K562 (cell line): ENCODE data around the gene GPN1. TPM values are rescaled to one million over a fixed set of nuclear protein-coding genes. Genes with fewer than 3 reads are reported as not detected.

ENCODE experiments used
- CEBPG ChIP-seq, 3 experiments: fragments of 200-800 bp in 1 of 3; sonication (Bioruptor generic) in 1 of 3; sonication (generic) in 1 of 3; formaldehyde crosslinking in 1 of 3; IDR thresholded peaks in 2 of 3; conservative IDR thresholded peaks in 1 of 3; 2 replicates each; pipeline versions ENCODE4 v1.6.1 to v1.8.0; 2016 to 2022; ENCODE audit warnings: missing compliant biosample characterization in 2 of 3, missing genetic modification characterization in 2 of 3, mild to moderate bottlenecking in 1 of 3, missing genetic modification reagents in 1 of 3
- HMBOX1 ChIP-seq: sonication (generic); IDR thresholded peaks from 2 replicates; pipeline ENCODE4 v1.6.1; 2016
- KAT2B ChIP-seq: IDR thresholded peaks from one replicate; pipeline ENCODE4 v1.6.1; 2012; ENCODE audit warnings: low read depth, mild to moderate bottlenecking, control low read depth, inconsistent platforms, low read length, moderate library complexity
- MAX ChIP-seq: sonication (generic); formaldehyde crosslinking; IDR thresholded peaks from 2 replicates; pipeline ENCODE4 v1.9.0; 2022; ENCODE audit warnings: mild to moderate bottlenecking, missing genetic modification reagents
- PCBP1 ChIP-seq: fragments of 200-400 bp; formaldehyde crosslinking; IDR thresholded peaks from 2 replicates; pipeline ENCODE4 v1.6.1; 2018; ENCODE audit warnings: mild to moderate bottlenecking, low read depth, low read length; ENCODE audit not compliant: poor library complexity, severe bottlenecking
- RBBP5 ChIP-seq: fragments of 200-600 bp; sonication (generic); IDR thresholded peaks from 2 replicates; pipeline ENCODE4 v1.6.1; 2012; ENCODE audit warnings: borderline replicate concordance, mild to moderate bottlenecking, low read length, control low read depth, inconsistent platforms; ENCODE audit not compliant: insufficient read depth, poor library complexity, severe bottlenecking
- RBM15 ChIP-seq: fragments of 200-400 bp; formaldehyde crosslinking; IDR thresholded peaks from 2 replicates; pipeline ENCODE4 v1.6.1; 2018; ENCODE audit warnings: mild to moderate bottlenecking, low read length, moderate library complexity; ENCODE audit not compliant: insufficient read depth
- SIRT6 ChIP-seq: IDR thresholded peaks from one replicate; pipeline ENCODE4 v1.6.1; 2012; ENCODE audit warnings: low read depth, mild to moderate bottlenecking, control low read depth, inconsistent platforms, low read length, moderate library complexity
- TAF9B ChIP-seq: fragments of 450-650 bp; IDR thresholded peaks from 2 replicates; pipeline ENCODE4 v1.6.1; 2018; ENCODE audit warnings: mild to moderate bottlenecking; ENCODE audit not compliant: partially characterized antibody
- TBP ChIP-seq: optimal IDR thresholded peaks from 2 replicates; pipeline ENCODE3; 2011; ENCODE audit warnings: low read depth, low read length, improper control_type of control experiment
- TFE3 ChIP-seq: fragments of 450-650 bp; formaldehyde crosslinking; IDR thresholded peaks from 2 replicates; pipeline ENCODE4 v1.4.0; 2020; ENCODE audit warnings: mild to moderate bottlenecking, mixed read lengths
- THRB ChIP-seq: fragments of 450-650 bp; formaldehyde crosslinking; conservative IDR thresholded peaks from 2 replicates; pipeline ENCODE4 v1.4.0; 2022; ENCODE audit warnings: mild to moderate bottlenecking, missing genetic modification characterization
- VEZF1 ChIP-seq: fragments of 200-800 bp; sonication (Bioruptor generic); IDR thresholded peaks from 2 replicates; pipeline ENCODE4 v1.6.1; 2017; ENCODE audit warnings: missing genetic modification characterization, missing compliant biosample characterization
- YY1 ChIP-seq, 3 experiments: IDR thresholded peaks; 2 replicates each; pipeline ENCODE4 v1.6.1; 2011; ENCODE audit warnings: low read length in 2 of 3, mild to moderate bottlenecking in 2 of 3, moderate library complexity in 2 of 3, borderline replicate concordance in 1 of 3, control low read depth in 1 of 3, low read depth in 1 of 3; ENCODE audit not compliant: insufficient read depth in 3 of 3, insufficient replicate concordance in 2 of 3, control insufficient read depth in 1 of 3, insufficient read length in 1 of 3; ENCODE audit errors: extremely low read depth in 1 of 3
- ZBTB2 ChIP-seq: fragments of 450-650 bp; IDR thresholded peaks from 2 replicates; pipeline ENCODE4 v1.6.1; 2016; ENCODE audit warnings: antibody characterized with exemption
- ZNF316 ChIP-seq: fragments of 450-650 bp; IDR thresholded peaks from 2 replicates; pipeline ENCODE4 v1.6.1; 2016
- ZNF324 ChIP-seq: fragments of 250-450 bp; sonication (Bioruptor Pico); IDR thresholded peaks from 2 replicates; pipeline ENCODE4 v1.4.0; 2020; ENCODE audit warnings: mild to moderate bottlenecking
- ZNF408 ChIP-seq: fragments of 250-450 bp; sonication (Bioruptor Pico); IDR thresholded peaks from 2 replicates; pipeline ENCODE4 v1.4.0; 2020; ENCODE audit warnings: low read depth, mild to moderate bottlenecking, moderate library complexity
- polyA plus RNA-seq, 8 experiments: library from polyadenylated mRNA; depleted of rRNA in 4 of 8; stranded (reverse) in 5 of 8; unstranded in 3 of 8; fragments of >200 nt; fragmentation: Nextera tagmentation in 2 of 8; fragmentation: Illumina TruSeq in 1 of 8; extraction: Ambion mirVana in 2 of 8; extraction: Trizol in 1 of 8; gene quantifications; 2 replicates each; pipeline versions ENCODE4 v1.2.1 to v1.2.3, GENCODE V29; 2011 to 2014; ENCODE audit warnings: inconsistent platforms in 1 of 8, missing spikeins in 1 of 8
- total RNA-seq, 7 experiments: library from RNA; depleted of rRNA in 6 of 7; stranded (reverse); fragments of >200 nt in 6 of 7; fragmentation: Illumina TruSeq in 2 of 7; extraction: Trizol in 2 of 7; gene quantifications; 2 replicates each; pipeline versions ENCODE4 v1.2.1 to v1.2.3, GENCODE V29; 2011 to 2021; ENCODE audit warnings: low replicate concordance in 1 of 7

The GPN1 gene
- total and polyA plus RNA-seq, 9 of the 15 experiments (the other 6 are each of a cell fraction or from before 2014, with no cell fraction given), result 23.4 to 171 (median 48.2) TPM

- TF ChIP-seq RBM15 (no peak), TFE3 (CRISPR knock-in tag) (peak; percentile 100), TAF9B (peak; percentile 91), ZBTB2 (0 out of 2 replicates have a peak, but pooled peaks have one; percentile 45), MAX (CRISPR knock-in tag) (peak; percentile 75), YY1 (IDR thresholded peaks at IDR 0.05; ENCODE audit: borderline replicate concordance in 1 of 3, control insufficient read depth in 1 of 3, extremely low read depth in 1 of 3, insufficient read depth in 3 of 3, insufficient read length in 1 of 3, insufficient replicate concordance in 2 of 3, low read depth in 1 of 3, low read length in 2 of 3) (peak in 2 of 3 experiments; percentile 33 to 44), RBBP5 (peak; percentile 55), ZNF316 (no peak), SIRT6 (no peak), ZNF324 (CRISPR knock-in tag) (no peak), HMBOX1 (peak; percentile 5; the same call in 1 of the 2 replicates), KAT2B (no peak), TBP (peak; percentile 90), THRB (CRISPR knock-in tag) (0 out of 2 replicates have a peak, but pooled peaks have one; percentile 52), ZNF408 (no peak), CEBPG (CRISPR knock-in tag; IDR thresholded peaks at IDR 0.05) (no peak), CEBPG (tag; conservative IDR thresholded peaks at IDR 0.05 in 1 of 2, IDR thresholded peaks at IDR 0.05 in 1 of 2) (no peak), PCBP1 (no peak), VEZF1 (CRISPR knock-in tag) (peak; percentile 77)
Observed at GRCh38 chr2:27582695-27583389, 46.0 kb upstream of the GPN1 start, which contains the start of gene ZNF512 (continued).
